Nephron (organoid): ENCODE data around the gene EXO1.

ENCODE experiments used
- H3K27ac Mint-ChIP-seq, 3 experiments: 2 replicates each; pipeline ENCODE4 v1.8.0; 2020; ENCODE audit warnings: mixed read lengths in 3 of 3, mild to moderate bottlenecking in 2 of 3, moderate library complexity in 1 of 3
- H3K27me3 Mint-ChIP-seq: 2 replicates; pipeline ENCODE4 v1.8.0; 2021; ENCODE audit warnings: low read depth, mild to moderate bottlenecking, moderate library complexity, mixed read lengths
- H3K36me3 Mint-ChIP-seq: 2 replicates; pipeline ENCODE4 v1.8.0; 2020; ENCODE audit warnings: low read depth, mixed read lengths
- H3K4me1 Mint-ChIP-seq: 2 replicates; pipeline ENCODE4 v1.8.0; 2020; ENCODE audit warnings: mixed read lengths
- H3K4me3 Mint-ChIP-seq, 3 experiments: 2 replicates each; pipeline ENCODE4 v1.8.0; 2020; ENCODE audit warnings: mild to moderate bottlenecking in 3 of 3, mixed read lengths in 3 of 3, moderate library complexity in 2 of 3
- H3K9me3 Mint-ChIP-seq: 2 replicates; pipeline ENCODE4 v1.8.0; 2020; ENCODE audit warnings: mixed read lengths
- CTCF ChIP-seq, 3 experiments: fragments of 200-600 bp; sonication (generic); IDR thresholded peaks; one replicate each; pipeline ENCODE4 v1.5.0; 2021; ENCODE audit warnings: antibody characterized with exemption in 3 of 3; ENCODE audit not compliant: unreplicated experiment in 3 of 3

Gene EXO1

DNA sequence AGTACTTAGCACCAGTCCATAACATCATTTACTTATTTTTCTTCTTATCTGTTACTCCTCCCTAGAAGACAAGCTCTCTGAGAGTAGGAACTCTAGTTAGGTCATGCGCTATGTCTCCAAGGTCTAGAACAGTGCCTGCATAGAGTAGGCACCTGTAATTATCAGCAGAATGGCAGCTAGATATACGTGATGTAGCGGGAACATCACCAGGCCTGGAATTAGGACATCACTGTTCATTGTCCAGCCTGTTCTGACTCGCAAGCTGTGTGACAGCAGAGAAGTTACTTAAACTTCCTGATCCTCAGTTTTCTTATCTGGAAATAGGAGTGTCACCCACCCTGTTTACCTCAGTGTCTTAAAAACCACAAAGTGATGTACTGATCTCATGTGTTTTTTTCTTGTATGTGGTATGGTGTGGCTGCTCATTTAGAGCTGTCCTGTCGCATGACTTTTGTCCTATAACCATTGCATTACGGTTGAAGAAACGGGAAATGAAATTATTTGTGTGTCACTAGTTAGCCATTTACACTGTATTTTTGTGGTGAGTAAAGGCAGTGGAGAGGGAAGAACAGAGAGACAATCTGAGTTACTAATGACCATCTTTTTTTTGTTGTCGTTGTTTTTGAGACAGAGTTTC lies 37.1 kb upstream of the EXO1 start:
- Mint-ChIP-seq H3K4me3 (no peak overlapping the region), H3K4me1 (peaks cover 4% of the 10 kb centered on the region), H3K27ac (no peak overlapping the region), H3K27me3 (no peaks in the 10 kb centered on the region), H3K36me3 (no peaks in the 10 kb centered on the region), H3K9me3 (no peaks in the 10 kb centered on the region)
- TF ChIP-seq CTCF (IDR thresholded peaks at IDR 0.05; ENCODE audit: unreplicated experiment in 3 of 3), result no peak

- TF ChIP-seq CTCF (IDR thresholded peaks at IDR 0.05; ENCODE audit: unreplicated experiment in 3 of 3), result no peak
- Mint-ChIP-seq H3K36me3 (no peaks in the 10 kb centered on the region), H3K4me3 (no peak overlapping the region), H3K4me1 (peaks cover 4% of the 10 kb centered on the region), H3K9me3 (no peaks in the 10 kb centered on the region), H3K27ac (no peak overlapping the region), H3K27me3 (no peaks in the 10 kb centered on the region)
Observed at GRCh38 chr1:241813768-241814320, 34.2 kb upstream of the EXO1 start.

GRCh38 chr1:241816008-241816407 lies 32.0 kb upstream of the EXO1 start:
- Mint-ChIP-seq H3K9me3 (no peaks in the 10 kb centered on the region), H3K4me1 (no peaks in the 10 kb centered on the region), H3K36me3 (no peaks in the 10 kb centered on the region), H3K27me3 (no peaks in the 10 kb centered on the region), H3K27ac (no peak overlapping the region), H3K4me3 (no peak overlapping the region)
- no peak for TF ChIP-seq CTCF (IDR thresholded peaks at IDR 0.05; ENCODE audit: unreplicated experiment in 3 of 3)

DNA sequence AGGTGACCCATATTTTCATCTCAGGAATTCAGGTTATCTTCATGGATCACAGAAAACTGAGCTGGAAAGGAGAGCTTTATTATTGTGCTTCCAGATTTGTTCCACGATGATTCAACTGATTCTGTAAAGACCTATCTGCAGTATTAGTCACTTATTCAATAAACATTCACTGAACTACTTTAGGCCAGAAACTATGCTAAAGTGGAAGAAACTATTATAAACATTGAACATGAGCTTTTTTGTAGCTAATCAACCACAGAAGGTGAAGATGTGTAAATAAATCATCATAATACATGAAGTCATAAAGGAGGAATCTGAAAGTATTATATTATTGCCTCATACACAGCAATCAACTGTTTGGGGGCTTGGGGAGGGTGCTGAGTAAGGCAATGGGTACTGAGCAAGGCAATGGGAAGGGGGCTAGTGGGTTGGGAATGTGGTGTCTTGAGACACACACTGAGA lies 30.6 kb upstream of the EXO1 start:
- Mint-ChIP-seq H3K36me3 (no peaks in the 10 kb centered on the region), H3K4me1 (no peaks in the 10 kb centered on the region), H3K4me3 (no peak overlapping the region), H3K27ac (no peak overlapping the region), H3K27me3 (no peaks in the 10 kb centered on the region), H3K9me3 (no peaks in the 10 kb centered on the region)
- TF ChIP-seq CTCF (IDR thresholded peaks at IDR 0.05; ENCODE audit: unreplicated experiment in 3 of 3), result no peak

DNA sequence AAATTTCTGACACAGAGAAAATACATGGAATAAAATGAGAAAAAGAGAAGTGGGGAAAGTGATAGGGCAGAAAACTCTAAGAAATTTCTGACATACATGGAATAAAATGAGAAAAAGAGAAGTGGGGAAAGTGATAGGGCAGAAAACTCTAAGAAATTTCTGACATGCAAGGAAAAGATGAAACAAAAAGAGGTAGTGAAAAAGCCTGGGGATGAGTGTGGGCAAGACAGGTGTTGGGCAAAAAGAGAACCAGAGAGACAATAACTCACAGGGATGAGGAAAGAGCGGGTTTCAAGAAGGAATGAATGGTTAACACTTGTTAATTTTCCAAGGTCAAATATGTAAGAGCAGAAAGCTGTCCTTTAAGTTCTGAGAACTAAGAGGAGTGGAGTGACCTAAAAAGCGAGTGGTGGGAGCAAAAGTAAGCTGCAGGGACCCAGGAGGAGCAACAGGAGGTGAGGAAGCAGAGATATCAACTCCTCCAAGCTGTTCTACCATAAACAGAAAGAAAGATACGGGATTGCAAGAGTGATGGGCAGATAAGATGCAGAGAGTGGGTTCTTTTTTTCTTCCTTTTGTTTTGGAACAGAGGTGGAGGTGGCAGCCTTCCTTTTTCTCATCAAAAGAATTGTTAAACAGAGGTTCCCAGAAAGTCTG lies 29.9 kb upstream of the EXO1 start:
- Mint-ChIP-seq H3K4me1 (no peaks in the 10 kb centered on the region), H3K27ac (no peak overlapping the region), H3K4me3 (no peak overlapping the region), H3K36me3 (no peaks in the 10 kb centered on the region), H3K27me3 (no peaks in the 10 kb centered on the region), H3K9me3 (no peaks in the 10 kb centered on the region)
- TF ChIP-seq CTCF (IDR thresholded peaks at IDR 0.05; ENCODE audit: unreplicated experiment in 3 of 3), result no peak
